ENCODE data around the gene MAN1C1. TPM values are rescaled to one million over a fixed set of nuclear protein-coding genes. Genes with fewer than 3 reads are reported as not detected.

MAN1C1 gene
- total and polyA plus RNA-seq, 8 donors: 2.1 to 9.2 (median 4.0) TPM

DNA sequence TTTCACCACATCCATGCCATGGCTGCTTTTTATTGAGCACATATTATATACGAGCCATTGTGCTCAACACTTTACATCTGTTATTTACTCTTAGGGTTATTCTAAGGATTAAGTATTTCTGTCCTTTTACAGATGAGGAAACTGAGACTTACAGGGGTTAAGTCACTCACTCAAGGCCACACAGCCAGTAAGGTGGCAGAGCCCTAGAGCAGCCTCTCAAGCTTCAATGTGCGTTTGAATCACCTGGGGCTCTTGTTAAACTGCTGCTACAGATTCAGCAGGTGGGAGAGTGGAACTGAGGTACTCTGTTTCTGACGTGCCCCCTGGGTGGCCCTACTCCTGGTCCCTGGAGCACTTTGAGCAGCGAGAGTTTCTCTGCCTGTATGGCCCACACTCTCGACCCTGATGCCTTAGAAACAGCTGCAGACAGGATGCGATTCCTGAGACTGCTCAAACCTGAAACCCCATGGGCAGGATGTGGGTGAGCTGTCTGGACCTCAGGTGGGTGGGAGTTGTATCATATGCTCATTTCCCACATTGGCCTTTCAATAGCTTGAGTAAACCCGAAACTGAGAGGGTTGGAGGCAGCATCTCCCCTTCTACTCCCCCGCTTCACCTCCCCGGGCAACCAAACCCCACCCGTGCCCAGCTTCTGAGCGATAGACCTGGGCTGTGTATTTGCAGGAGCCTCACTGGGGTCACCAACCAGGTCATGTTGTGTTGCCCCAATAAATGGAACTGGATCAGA is 59.3 kb downstream of the MAN1C1 start:
- intact Hi-C loops (cut with DNase I): no loop called here
- peak in 1 of 4 donors; percentile 39 for ATAC-seq
- Histone ChIP-seq H3K27ac (no peak overlapping the region), H3K4me3 (no peak overlapping the region), H3K27me3 (no peaks in the 10 kb centered on the region), H3K9me3 (no peaks in the 10 kb centered on the region), H3K4me1 (no peaks in the 10 kb centered on the region), H3K36me3 (no peaks in the 10 kb centered on the region)
- TF ChIP-seq, protein P1, sequence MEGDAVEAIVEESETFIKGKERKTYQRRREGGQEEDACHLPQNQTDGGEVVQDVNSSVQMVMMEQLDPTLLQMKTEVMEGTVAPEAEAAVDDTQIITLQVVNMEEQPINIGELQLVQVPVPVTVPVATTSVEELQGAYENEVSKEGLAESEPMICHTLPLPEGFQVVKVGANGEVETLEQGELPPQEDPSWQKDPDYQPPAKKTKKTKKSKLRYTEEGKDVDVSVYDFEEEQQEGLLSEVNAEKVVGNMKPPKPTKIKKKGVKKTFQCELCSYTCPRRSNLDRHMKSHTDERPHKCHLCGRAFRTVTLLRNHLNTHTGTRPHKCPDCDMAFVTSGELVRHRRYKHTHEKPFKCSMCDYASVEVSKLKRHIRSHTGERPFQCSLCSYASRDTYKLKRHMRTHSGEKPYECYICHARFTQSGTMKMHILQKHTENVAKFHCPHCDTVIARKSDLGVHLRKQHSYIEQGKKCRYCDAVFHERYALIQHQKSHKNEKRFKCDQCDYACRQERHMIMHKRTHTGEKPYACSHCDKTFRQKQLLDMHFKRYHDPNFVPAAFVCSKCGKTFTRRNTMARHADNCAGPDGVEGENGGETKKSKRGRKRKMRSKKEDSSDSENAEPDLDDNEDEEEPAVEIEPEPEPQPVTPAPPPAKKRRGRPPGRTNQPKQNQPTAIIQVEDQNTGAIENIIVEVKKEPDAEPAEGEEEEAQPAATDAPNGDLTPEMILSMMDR (IDR thresholded peaks at IDR 0.05): no peak
- FAIRE-seq: no peak
- DNase-seq: peak in 1 of 6 donors; percentile 25
- 77 to 87% methylated on average over 11 of the region's 11 CpGs for WGBS, 2 donors

DNA sequence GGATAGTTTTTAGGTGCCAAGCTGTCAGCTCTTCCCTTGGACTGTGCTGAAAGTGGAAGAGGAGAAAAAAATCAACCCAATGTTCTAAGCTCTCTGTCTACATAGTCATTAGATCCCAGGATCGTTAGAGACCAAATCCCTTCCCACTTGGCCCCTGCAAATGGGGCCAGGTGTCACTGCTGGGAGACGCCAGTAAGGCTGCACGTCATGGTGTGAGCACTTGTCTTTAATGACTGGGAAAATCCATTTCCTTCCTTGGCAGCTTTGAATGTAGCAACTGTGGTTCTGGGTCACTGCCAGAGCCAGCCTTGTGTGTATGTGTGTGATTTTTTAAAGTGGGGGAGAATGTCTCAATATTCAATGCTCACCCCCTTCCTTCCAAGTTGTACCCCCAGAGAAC is 59.9 kb downstream of the MAN1C1 start:
- ATAC-seq: peak in 3 of 4 donors; percentile 54 to 76 (median 70)
- Histone ChIP-seq H3K9me3 (no peaks in the 10 kb centered on the region), H3K36me3 (no peaks in the 10 kb centered on the region), H3K27me3 (no peaks in the 10 kb centered on the region), H3K4me1 (no peaks in the 10 kb centered on the region), H3K4me3 (no peak overlapping the region), H3K27ac (no peak overlapping the region)
- 4 to 8% methylated on average over 3 of the region's 3 CpGs for WGBS, 2 donors
- FAIRE-seq: no peak
- TF ChIP-seq, protein P1 (IDR thresholded peaks at IDR 0.05): no peak
- intact Hi-C loops (cut with DNase I): no loop called here
- DNase-seq: peak in 1 of 6 donors; percentile 57

DNA sequence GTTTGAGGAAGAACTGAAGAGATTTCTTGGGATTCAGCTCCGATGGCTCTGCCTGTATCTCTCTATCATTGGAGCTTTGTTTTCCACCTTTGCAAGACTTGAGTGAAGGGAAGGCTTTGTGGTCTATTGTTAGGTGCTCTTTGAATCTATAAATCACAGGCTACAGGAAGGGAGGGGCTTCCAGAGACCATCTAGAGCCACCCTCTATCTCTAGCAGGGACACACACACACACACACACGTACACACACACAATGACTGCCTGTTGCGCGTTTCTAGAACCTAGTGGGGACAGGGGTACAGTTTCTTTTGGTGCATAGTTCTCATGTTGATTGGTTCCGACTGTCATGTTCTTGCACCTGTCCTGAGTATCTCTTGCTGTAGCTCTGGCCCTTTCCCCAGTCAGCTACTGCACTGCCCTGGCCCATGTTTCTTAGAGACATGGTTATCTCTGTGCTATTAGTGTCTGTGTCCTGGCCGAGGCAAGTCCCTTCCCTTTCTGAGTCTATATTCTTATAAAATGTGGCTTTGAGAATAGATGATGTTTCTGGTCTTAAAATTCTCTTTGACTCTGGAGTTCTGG is 60.7 kb downstream of the MAN1C1 start:
- Histone ChIP-seq H3K4me3 (no peak overlapping the region), H3K36me3 (no peaks in the 10 kb centered on the region), H3K27ac (no peak overlapping the region), H3K9me3 (no peaks in the 10 kb centered on the region), H3K4me1 (no peaks in the 10 kb centered on the region), H3K27me3 (no peaks in the 10 kb centered on the region)
- TF ChIP-seq, protein P1 (IDR thresholded peaks at IDR 0.05): no peak
- intact Hi-C loops (cut with DNase I): no loop called here
- ATAC-seq (no peak), FAIRE-seq (no peak), DNase-seq (no peak)
- 86 to 92% methylated on average over 6 of the region's 6 CpGs for WGBS, 2 donors

DNA sequence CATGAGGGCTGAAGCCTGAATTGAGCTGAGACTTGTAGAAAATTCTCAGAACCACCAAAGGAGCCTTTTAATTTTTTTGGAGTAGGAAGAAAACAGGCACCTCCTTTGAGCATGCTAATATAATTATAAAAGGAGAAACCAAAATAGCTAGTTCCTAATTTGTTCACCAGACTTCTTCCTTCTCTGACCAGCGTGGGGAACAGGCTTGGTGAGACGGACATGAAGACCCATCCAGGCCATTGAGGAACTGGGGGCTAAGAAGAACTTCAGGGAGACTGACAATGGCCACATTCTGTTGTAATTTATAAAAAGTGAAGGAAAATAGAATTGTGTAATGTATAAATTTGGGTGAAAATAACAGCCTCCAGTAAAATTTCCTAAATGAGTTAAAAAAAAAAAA is 62.6 kb downstream of the MAN1C1 start:
- no peak for FAIRE-seq
- no peak overlapping the region for H3K4me3 ChIP-seq
- WGBS, 2 donors: 95 to 98% methylated on average over 2 of the region's 2 CpGs
- no peaks in the 10 kb centered on the region for H3K4me1 ChIP-seq
- intact Hi-C loops (cut with DNase I): no loop called here
- no peaks in the 10 kb centered on the region for H3K27me3 ChIP-seq
- no peak for DNase-seq
- no peak overlapping the region for H3K27ac ChIP-seq
- H3K36me3 ChIP-seq: no peaks in the 10 kb centered on the region
- ATAC-seq: peak in 1 of 4 donors; percentile 29
- TF ChIP-seq, protein P1 (IDR thresholded peaks at IDR 0.05): no peak
- H3K9me3 ChIP-seq: no peaks in the 10 kb centered on the region

DNA sequence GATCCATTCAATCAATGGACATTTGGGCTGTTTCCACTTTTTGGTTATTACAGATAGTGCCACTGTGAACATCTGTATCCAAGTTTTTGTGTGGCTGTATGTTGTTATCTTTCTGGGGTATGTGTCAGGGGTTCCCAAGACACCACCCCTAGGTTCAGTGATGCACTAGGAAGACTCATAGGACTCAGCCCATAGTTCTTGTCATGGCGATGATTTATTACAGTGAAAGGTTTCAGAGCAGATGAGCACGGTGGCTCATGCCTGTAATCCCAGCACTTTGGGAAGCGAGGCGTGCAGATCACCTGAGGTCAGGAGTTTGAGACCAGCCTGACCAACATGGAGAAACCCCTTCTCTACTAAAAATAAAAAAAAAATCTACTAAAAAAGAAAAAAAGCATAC is 64.1 kb downstream of the MAN1C1 start:
- DNase-seq: no peak
- WGBS, 2 donors: 91 to 96% methylated on average over 4 of the region's 4 CpGs
- no peak overlapping the region for H3K27ac ChIP-seq
- H3K9me3 ChIP-seq: no peaks in the 10 kb centered on the region
- no peaks in the 10 kb centered on the region for H3K27me3 ChIP-seq
- TF ChIP-seq, protein P1 (IDR thresholded peaks at IDR 0.05): no peak
- no peak overlapping the region for H3K4me3 ChIP-seq
- H3K4me1 ChIP-seq: no peaks in the 10 kb centered on the region
- H3K36me3 ChIP-seq: no peaks in the 10 kb centered on the region
- ATAC-seq: no peak
- no peak for FAIRE-seq
- intact Hi-C loops (cut with DNase I): no loop called here

Data from pancreas (tissue), 10 donors.